GM23338 (cell line): ENCODE results near the gene CASP1.
"Not testable (repeated sequence)": the region's sequence is repeated elsewhere in the genome, so short reads cannot be mapped to it uniquely, and the experiment has no call there.

Experiments used
- EZH2 ChIP-seq: fragments of 200-600 bp; sonication (generic); IDR thresholded peaks from one replicate; pipeline ENCODE4 v1.8.0; 2017; ENCODE audit warnings: antibody characterized with exemption, mild to moderate bottlenecking, low read depth; ENCODE audit not compliant: unreplicated experiment
- EZH2phosphoT487 ChIP-seq: fragments of 200-600 bp; sonication (generic); IDR thresholded peaks from one replicate; pipeline ENCODE4 v1.8.1; 2018; ENCODE audit warnings: antibody characterized with exemption; ENCODE audit not compliant: unreplicated experiment
- JUNB ChIP-seq: IDR thresholded peaks from one replicate; pipeline ENCODE4 v1.6.1; 2016; ENCODE audit warnings: antibody characterized with exemption; ENCODE audit not compliant: unreplicated experiment
- POLR2AphosphoS5 ChIP-seq: IDR thresholded peaks from 2 replicates; pipeline ENCODE4 v1.6.1; 2016; ENCODE audit warnings: antibody characterized with exemption, low read depth
- TF ChIP-seq, protein P1 (sequence below), 2 experiments: fragments of 200-600 bp in 1 of 2; sonication (generic) in 1 of 2; conservative IDR thresholded peaks; 2 replicates each; pipeline versions ENCODE4 v1.5.1 to v1.6.1; 2016 to 2017; ENCODE audit warnings: antibody characterized with exemption in 2 of 2, low read depth in 2 of 2, mild to moderate bottlenecking in 2 of 2, moderate library complexity in 1 of 2

- TF ChIP-seq, protein P1, sequence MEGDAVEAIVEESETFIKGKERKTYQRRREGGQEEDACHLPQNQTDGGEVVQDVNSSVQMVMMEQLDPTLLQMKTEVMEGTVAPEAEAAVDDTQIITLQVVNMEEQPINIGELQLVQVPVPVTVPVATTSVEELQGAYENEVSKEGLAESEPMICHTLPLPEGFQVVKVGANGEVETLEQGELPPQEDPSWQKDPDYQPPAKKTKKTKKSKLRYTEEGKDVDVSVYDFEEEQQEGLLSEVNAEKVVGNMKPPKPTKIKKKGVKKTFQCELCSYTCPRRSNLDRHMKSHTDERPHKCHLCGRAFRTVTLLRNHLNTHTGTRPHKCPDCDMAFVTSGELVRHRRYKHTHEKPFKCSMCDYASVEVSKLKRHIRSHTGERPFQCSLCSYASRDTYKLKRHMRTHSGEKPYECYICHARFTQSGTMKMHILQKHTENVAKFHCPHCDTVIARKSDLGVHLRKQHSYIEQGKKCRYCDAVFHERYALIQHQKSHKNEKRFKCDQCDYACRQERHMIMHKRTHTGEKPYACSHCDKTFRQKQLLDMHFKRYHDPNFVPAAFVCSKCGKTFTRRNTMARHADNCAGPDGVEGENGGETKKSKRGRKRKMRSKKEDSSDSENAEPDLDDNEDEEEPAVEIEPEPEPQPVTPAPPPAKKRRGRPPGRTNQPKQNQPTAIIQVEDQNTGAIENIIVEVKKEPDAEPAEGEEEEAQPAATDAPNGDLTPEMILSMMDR (conservative IDR thresholded peaks at IDR 0.05; ENCODE audit: low read depth in 2 of 2): not testable (repeated sequence)
- TF ChIP-seq EZH2, JUNB, EZH2phosphoT487, POLR2AphosphoS5: not testable (repeated sequence)
Observed at GRCh38 chr11:105044557-105045524, 9.9 kb upstream of the CASP1 start, which contains the start of gene CARD16.
